Lower lobe of right lung (tissue), 2 donors: ENCODE data around the gene MICAL3. TPM values are rescaled to one million over a fixed set of nuclear protein-coding genes. Genes with fewer than 3 reads are reported as not detected.

ENCODE experiments used
- ATAC-seq, 2 donors: fragments of 200-7000 bp; cut with Tn5 transposase; one replicate each; pipeline ENCODE4 v1.9.1; 2020 to 2022; ENCODE audit warnings: mild to moderate bottlenecking in 2 of 2, moderate library complexity in 2 of 2
- DNase-seq: peaks from one replicate; pipeline ENCODE4 v3.0.0-alpha.2; 2020
- H3K27ac ChIP-seq: fragments of 200-600 bp; one replicate; pipeline ENCODE4 v1.8.0; 2022
- H3K27me3 ChIP-seq: fragments of 200-600 bp; one replicate; pipeline ENCODE4 v1.8.0; 2022; ENCODE audit warnings: low read depth
- H3K36me3 ChIP-seq: fragments of 200-600 bp; one replicate; pipeline ENCODE4 v1.8.0; 2022; ENCODE audit warnings: mild to moderate bottlenecking
- H3K4me1 ChIP-seq: fragments of 200-600 bp; one replicate; pipeline ENCODE4 v1.8.0; 2022
- H3K4me3 ChIP-seq: fragments of 200-600 bp; one replicate; pipeline ENCODE4 v1.8.0; 2022; ENCODE audit warnings: mild to moderate bottlenecking
- H3K9me3 ChIP-seq: fragments of 200-600 bp; one replicate; pipeline ENCODE4 v1.8.0; 2022
- CTCF ChIP-seq: fragments of 200-600 bp; IDR thresholded peaks from one replicate; pipeline ENCODE4 v1.8.0; 2022; ENCODE audit warnings: antibody characterized with exemption, mild to moderate bottlenecking
- intact Hi-C: fragments of 100-400 bp; cut with DNase I; formaldehyde crosslinking; loops from one replicate; pipeline ENCODE4 v1.11.0; 2022
- total RNA-seq: library from RNA; stranded (reverse); fragmentation: NEBNext Ultra II Directional; extraction: Animal tissue kit (Norgen Biotek cat#: 25700); gene quantifications from one replicate; pipeline ENCODE4 v1.2.1, GENCODE V29; 2021
- donor health status: DM: no; HTN: yes; CAD: no; lungs with severe emphysema.

Gene MICAL3
- total RNA-seq, 1 donor from 2014 or later: 23.5 TPM

- TF ChIP-seq CTCF: no peak
- DNase-seq (no peak), ATAC-seq (peak in 1 of 2 donors; percentile 6)
- Histone ChIP-seq H3K27me3 (no peaks in the 10 kb centered on the region), H3K9me3 (no peaks in the 10 kb centered on the region), H3K4me3 (no peak overlapping the region), H3K4me1 (no peaks in the 10 kb centered on the region), H3K36me3 (peaks cover 32% of the 10 kb centered on the region), H3K27ac (no peak overlapping the region)
- intact Hi-C loops: no loop called here
These were observed 208.6 kb downstream of the MICAL3 start for GRCh38 chr22:17815703-17816254.

GRCh38 chr22:17814830-17815229, 209.5 kb downstream of the MICAL3 start:
- no peak overlapping the region for H3K27ac ChIP-seq
- peaks cover 31% of the 10 kb centered on the region for H3K36me3 ChIP-seq
- intact Hi-C loops: no loop called here
- H3K4me3 ChIP-seq: no peak overlapping the region
- ATAC-seq (no peak), DNase-seq (no peak)
- H3K27me3 ChIP-seq: no peaks in the 10 kb centered on the region
- no peaks in the 10 kb centered on the region for H3K9me3 ChIP-seq
- H3K4me1 ChIP-seq: no peaks in the 10 kb centered on the region
- TF ChIP-seq CTCF: no peak

- no peak for TF ChIP-seq CTCF
- ATAC-seq (no peak), DNase-seq (no peak)
- Histone ChIP-seq H3K9me3 (no peaks in the 10 kb centered on the region), H3K27ac (no peak overlapping the region), H3K4me3 (no peak overlapping the region), H3K36me3 (peaks cover 39% of the 10 kb centered on the region), H3K4me1 (no peaks in the 10 kb centered on the region), H3K27me3 (no peaks in the 10 kb centered on the region)
- intact Hi-C loops: no loop called here
These were observed 210.3 kb downstream of the MICAL3 start for GRCh38 chr22:17814084-17814483.

- no peak for ATAC-seq
These were observed 213.2 kb downstream of the MICAL3 start for GRCh38 chr22:17811119-17811518.

GRCh38 chr22:17810570-17811116, 213.7 kb downstream of the MICAL3 start:
- Histone ChIP-seq H3K4me3 (no peak overlapping the region), H3K36me3 (peaks cover 50% of the 10 kb centered on the region), H3K27ac (no peak overlapping the region), H3K4me1 (peaks cover 12% of the 10 kb centered on the region), H3K27me3 (no peaks in the 10 kb centered on the region), H3K9me3 (no peaks in the 10 kb centered on the region)
- intact Hi-C loops: no loop called here
- no peak for TF ChIP-seq CTCF
- ATAC-seq: no peak
- DNase-seq: no peak

More at GRCh38 chr22:17811119-17811518, 213.2 kb downstream of the MICAL3 start:
- Histone ChIP-seq H3K27ac (no peak overlapping the region), H3K4me1 (peaks cover 12% of the 10 kb centered on the region), H3K9me3 (no peaks in the 10 kb centered on the region), H3K36me3 (peaks cover 55% of the 10 kb centered on the region), H3K27me3 (no peaks in the 10 kb centered on the region), H3K4me3 (no peak overlapping the region)
- no peak for TF ChIP-seq CTCF
- intact Hi-C loops: no loop called here
- no peak for DNase-seq
